HG03196 (cell line): ENCODE measurements around the gene HNF1B.

Experiments
- ATAC-seq: cut with Tn5 transposase; IDR thresholded peaks from one replicate; pipeline ENCODE4 v1.9.1; 2021; ENCODE audit not compliant: unreplicated experiment

HNF1B gene

DNA sequence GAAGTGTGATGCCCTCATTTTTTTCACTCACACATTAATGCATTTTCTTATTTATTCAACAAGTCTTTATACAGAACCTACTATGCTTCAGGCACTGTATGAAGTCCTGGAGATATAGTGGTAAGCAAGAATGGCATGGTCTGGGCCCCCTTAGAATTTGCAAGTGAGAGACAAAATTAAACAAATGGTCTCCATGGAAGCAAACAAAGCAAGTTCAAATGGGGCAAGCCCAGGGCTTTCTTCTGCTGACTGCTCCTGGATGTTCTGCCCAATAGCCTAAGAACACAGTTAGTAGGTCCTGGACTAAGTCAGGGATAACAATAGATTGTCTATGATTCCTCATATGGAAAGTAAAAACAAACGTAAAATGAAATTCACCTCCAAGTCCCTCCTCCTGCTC, 70.3 kb downstream of the HNF1B start:
- no peak for ATAC-seq

GRCh38 chr17:37673386-37673785, 71.5 kb downstream of the HNF1B start:
- no peak for ATAC-seq

- ATAC-seq = no peak
Measured at GRCh38 chr17:37672548-37673078, 72.2 kb downstream of the HNF1B start.

DNA sequence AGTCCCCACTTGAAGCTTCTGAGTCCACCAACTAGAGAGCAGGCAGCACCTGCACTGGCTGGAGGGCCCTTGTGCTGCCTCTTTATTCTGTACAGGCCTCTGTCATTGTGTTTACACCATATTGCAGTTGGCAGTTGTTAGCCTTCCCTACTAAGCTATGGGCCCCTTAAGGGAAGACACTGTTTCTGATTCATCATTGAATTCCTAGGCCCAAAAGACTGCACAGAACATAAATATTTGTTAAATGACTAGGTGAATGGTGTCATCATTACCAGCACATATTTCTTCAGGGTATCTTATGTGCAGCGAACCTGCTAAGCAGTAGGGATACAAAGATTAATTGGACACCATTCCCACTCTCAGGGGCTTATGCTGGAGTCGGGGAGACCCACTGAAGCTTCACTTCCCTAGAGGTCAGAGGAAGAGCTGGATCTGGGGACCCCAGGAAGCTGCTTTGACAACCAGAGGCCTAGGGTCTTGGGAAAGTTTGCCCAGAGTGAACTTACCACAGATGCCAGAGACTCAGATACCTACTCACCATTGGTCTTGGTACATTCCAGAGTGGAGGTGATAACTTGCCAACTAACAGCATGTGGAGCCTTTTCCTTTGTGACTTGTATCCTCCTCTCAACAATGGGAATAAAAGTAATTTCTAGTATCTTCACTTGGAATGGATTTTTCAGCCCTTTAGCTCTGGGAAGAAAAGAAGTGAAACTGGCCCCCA, 72.9 kb downstream of the HNF1B start:
- no peak for ATAC-seq

DNA sequence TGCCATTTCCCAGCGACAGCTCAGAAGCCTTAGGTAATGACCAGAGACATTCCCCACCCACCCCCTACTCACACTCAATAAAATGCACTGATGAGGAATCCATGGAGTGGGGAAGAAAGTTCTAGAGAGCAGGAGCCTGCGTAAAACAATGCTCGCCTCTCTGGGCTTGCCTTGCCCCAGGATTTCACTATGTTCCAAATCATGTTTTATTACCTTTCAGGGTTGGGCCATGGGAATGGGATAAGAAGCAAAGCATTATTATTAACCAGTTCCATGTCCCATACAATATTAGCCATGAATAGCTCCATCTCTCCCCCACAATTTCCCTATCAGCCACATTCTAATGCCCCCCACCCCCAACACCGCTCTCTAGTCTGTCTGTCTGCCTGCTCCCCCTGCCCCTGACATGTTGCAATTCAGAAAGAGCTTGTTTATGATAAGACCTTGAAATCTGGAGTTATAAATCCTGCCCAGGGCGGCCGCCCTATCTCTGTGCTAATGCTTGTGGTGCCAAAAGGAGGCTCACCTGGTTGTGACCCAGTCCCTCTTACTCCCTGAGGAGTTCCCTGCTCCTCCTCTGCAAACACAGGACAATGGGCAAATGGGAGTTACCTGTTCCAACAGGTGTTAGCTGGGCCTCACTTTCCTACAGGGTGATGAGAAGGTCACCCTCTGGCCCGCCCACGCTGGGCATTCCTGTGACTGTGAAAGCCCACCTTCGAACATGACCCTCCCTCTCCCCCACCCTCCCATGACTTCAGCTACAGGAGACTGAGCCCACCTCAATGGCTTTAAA, 73.6 kb downstream of the HNF1B start:
- ATAC-seq = no peak

DNA sequence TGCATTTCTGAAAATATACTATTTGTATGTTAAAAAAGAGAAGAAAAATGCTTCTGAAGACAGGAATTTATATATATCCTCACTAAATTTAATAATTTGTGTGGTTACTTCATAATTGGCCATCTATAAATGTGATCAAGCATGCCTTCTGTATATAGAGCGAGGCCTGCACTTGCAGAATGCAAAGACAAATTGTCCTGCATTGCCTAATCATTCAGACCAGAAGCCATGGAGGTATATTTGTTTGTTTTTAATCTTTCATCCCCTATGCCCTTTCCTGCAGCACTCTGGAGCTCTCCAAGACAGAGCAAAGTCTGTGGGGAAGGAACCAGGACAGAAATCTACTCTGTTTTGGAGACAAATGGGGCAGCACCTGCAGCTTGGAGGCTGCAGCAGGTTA, 77.8 kb downstream of the HNF1B start:
- no peak for ATAC-seq

DNA sequence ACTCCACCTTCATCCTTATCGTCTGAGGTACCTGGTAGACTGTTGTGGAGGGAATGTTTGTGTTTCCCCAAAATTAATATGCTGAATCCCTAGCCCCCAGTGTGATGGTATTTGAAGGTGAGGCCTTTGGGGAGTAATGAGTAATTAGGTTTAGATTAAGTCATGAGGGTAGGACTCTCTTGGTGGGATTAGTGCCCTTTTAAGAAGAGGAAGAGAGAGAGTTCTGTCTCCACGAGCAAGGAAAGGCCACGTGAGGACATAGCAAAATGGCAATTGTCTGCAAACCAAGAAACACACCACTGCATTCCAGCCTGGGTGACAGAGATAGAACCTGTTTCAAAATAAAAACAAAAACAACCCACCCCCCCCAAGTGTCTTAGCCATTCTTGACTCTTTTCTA, 80.6 kb downstream of the HNF1B start:
- no peak for ATAC-seq

- ATAC-seq = no peak
Measured at GRCh38 chr17:37662353-37662752, 82.5 kb downstream of the HNF1B start.

GRCh38 chr17:37661400-37662014, 83.4 kb downstream of the HNF1B start:
- ATAC-seq = no peak

GRCh38 chr17:37659925-37660324, 84.9 kb downstream of the HNF1B start:
- ATAC-seq = no peak

GRCh38 chr17:37657202-37657601, 87.7 kb downstream of the HNF1B start:
- no peak for ATAC-seq

- ATAC-seq = no peak
Measured at GRCh38 chr17:37651849-37652248, 93.0 kb downstream of the HNF1B start.

DNA sequence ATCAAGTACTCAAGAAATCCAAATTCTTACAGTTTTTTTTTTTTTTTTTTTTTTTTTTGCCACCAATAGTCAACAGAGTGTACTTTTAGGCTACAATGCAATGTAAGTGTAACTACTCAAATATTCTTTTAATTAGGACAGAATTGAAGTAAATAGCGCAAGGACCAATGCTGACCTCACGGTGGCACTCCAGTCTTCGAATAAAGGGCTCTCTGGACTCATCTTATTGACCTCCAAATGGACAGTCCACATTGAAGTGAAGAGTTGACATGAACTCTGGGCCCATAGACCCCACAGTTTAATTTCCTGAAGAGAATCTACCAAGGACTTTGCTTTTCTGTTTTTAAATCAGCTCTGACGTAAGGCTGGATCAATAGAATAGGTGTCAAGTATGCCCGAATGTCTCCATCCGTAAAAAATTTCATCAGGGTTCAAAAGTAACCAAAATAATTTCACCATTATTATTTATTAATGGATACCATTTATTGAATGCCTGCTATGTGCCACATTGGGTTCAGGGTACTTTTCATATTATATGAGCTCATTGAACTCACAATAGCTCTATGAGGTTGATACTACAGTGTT, 94.3 kb downstream of the HNF1B start:
- ATAC-seq = no peak

DNA sequence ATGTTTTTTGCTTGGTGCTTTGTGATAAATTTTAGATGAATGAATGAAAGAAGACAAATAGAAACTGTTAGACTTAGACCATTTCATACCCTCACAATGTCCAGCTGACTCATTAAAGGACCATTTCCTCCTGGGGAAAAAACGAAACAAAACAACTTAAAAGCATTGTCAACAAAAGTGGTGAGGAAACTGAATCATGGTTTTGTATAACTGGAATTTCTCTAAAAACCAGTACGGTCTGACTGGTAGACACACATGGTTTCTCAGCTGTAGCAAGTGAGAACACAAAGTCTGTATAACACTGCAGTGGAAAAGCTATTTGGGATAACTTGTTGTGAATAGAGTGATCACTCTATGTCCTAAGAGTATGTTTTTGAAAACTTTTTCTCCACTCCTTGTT, 96.3 kb downstream of the HNF1B start:
- no peak for ATAC-seq

GRCh38 chr17:37647856-37648255, 97.0 kb downstream of the HNF1B start:
- no peak for ATAC-seq

DNA sequence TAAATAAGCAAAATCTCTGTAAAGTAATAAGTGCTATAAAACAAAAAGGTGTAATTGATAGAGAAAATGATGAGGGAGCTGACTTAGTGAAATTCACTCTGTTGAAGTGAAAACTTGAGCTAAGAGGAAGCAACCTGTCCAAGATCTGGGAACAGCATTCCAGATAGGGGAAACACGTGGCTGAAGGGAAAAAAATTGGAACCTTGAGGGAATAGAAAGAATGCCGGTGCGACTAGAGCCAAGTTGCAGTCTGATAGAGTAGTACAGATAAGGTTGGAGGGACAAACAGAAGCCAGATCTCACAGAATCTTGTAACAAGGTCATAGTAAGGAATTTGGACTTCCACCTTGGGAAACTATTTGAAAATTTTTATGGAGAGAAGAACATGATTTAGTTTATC, 101.0 kb downstream of the HNF1B start:
- ATAC-seq = no peak

GRCh38 chr17:37643118-37643766, 101.6 kb downstream of the HNF1B start, which contains the start of gene DDX52:
DDX52 (minus strand) TSS chr17:37643446; CDS start chr17:37643420, 26 bp downstream.
- peak; percentile 84 for ATAC-seq

DNA sequence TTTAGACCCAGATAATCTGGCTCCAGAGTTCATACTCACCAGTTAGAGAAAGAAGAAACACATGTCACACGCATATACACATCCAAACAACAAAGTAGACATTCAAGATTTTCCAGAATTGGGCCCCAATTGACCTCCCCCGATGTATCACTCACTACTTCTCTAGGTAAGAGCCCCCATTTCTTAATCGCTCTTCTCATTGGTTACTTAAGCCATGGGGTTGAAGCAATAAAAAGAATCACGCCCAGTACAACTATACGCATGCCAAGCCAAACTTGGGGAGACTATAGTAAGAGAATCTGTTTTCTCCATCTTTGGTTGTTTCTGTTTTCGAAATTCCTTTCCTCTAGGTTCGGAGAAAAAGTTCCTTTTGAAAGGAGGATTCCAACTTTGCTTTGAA, 102.2 kb downstream of the HNF1B start:
- no peak for ATAC-seq

DNA sequence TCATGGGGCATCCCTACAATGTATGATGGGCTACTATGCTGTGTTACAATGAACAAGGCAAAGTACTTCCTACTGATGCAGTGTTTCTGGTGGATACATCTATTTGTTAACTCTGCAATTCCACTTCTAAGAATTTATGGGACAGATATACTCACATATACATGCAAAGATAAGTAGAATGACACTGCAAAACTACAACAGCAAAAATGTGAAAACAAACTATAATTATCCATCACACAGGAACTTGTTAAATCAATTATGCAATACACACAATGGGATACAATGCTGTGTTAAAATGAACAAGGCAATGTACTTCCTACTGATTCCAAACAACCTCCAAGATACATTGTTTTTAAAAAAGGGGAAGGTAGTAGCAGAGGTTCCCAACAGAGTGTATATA, 104.8 kb downstream of the HNF1B start:
- no peak for ATAC-seq

- ATAC-seq = no peak
Measured at GRCh38 chr17:37637956-37638355, 106.9 kb downstream of the HNF1B start.
